Liver (tissue), 3 donors: ENCODE results near the gene OSMR.

Experiments
- EGR1 ChIP-seq, 2 donors: IDR thresholded peaks; 2 replicates each; pipeline ENCODE4 v1.6.1; 2016 to 2018; ENCODE audit warnings: antibody characterized with exemption in 2 of 2, low read depth in 2 of 2
- GABPA ChIP-seq, 2 donors: IDR thresholded peaks in 1 of 2; conservative IDR thresholded peaks in 1 of 2; 2 replicates each; pipeline ENCODE4 v1.6.1; 2016; ENCODE audit warnings: antibody characterized with exemption in 2 of 2, mild to moderate bottlenecking in 1 of 2, moderate library complexity in 1 of 2
- HNF4G ChIP-seq: IDR thresholded peaks from 2 replicates; pipeline ENCODE4 v1.6.1; 2016; ENCODE audit warnings: antibody characterized with exemption
- JUND ChIP-seq, 2 donors: IDR thresholded peaks; 2 replicates each; pipeline ENCODE4 v1.6.1; 2016; ENCODE audit warnings: antibody characterized with exemption in 2 of 2
- RAD21 ChIP-seq, 2 donors: IDR thresholded peaks; 2 replicates each; pipeline ENCODE4 v1.6.1; 2016; ENCODE audit warnings: antibody characterized with exemption in 2 of 2, mild to moderate bottlenecking in 2 of 2
- SP1 ChIP-seq: IDR thresholded peaks from 2 replicates; pipeline ENCODE4 v1.6.1; 2018; ENCODE audit warnings: antibody characterized with exemption, mild to moderate bottlenecking
- TAF1 ChIP-seq: conservative IDR thresholded peaks from 2 replicates; pipeline ENCODE4 v1.6.1; 2016; ENCODE audit warnings: antibody characterized with exemption, mild to moderate bottlenecking
- YY1 ChIP-seq: IDR thresholded peaks from 2 replicates; pipeline ENCODE4 v1.6.1; 2016; ENCODE audit warnings: antibody characterized with exemption, mild to moderate bottlenecking
- TF ChIP-seq, protein P1 (sequence below): fragments of 150-350 bp; IDR thresholded peaks from 2 replicates; pipeline ENCODE4 v1.5.1; 2017; ENCODE audit warnings: improper control_type of control experiment, low read depth, low read length; ENCODE audit not compliant: missing input control
- TF ChIP-seq, protein P2 (sequence below): IDR thresholded peaks from 2 replicates; pipeline ENCODE4 v1.6.1; 2016; ENCODE audit warnings: antibody characterized with exemption
- TF ChIP-seq, protein P3 (sequence below): IDR thresholded peaks from 2 replicates; pipeline ENCODE4 v1.6.1; 2016; ENCODE audit warnings: antibody characterized with exemption
- TF ChIP-seq, protein P4 (sequence below): IDR thresholded peaks from 2 replicates; pipeline ENCODE4 v1.6.1; 2016; ENCODE audit warnings: antibody characterized with exemption, mild to moderate bottlenecking
- TF ChIP-seq, protein P5 (sequence below): IDR thresholded peaks from 2 replicates; pipeline ENCODE4 v1.6.1; 2016; ENCODE audit warnings: antibody characterized with exemption
- donor health status: healthy.
- donor health status: healthy.

DNA sequence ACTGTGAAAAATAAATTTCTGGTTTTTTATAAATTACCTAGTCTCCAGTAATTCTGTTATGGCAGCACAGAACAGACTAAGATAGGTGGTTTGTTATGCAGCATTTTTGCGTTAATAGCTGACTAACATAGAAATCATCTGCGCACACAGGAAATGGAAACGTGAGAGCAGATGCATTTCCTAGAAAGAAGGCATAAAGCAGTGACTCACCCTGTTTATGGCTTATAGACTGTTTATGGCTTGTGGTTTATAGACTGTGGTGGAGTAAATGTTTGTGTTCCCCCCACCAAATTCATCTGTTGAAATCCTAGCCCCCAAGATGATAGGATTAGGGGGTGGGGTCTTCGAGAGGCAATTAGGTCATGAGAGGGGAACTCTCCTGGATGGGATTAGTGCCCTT lies 18.3 kb upstream of the OSMR start:
- TF ChIP-seq, protein P1, sequence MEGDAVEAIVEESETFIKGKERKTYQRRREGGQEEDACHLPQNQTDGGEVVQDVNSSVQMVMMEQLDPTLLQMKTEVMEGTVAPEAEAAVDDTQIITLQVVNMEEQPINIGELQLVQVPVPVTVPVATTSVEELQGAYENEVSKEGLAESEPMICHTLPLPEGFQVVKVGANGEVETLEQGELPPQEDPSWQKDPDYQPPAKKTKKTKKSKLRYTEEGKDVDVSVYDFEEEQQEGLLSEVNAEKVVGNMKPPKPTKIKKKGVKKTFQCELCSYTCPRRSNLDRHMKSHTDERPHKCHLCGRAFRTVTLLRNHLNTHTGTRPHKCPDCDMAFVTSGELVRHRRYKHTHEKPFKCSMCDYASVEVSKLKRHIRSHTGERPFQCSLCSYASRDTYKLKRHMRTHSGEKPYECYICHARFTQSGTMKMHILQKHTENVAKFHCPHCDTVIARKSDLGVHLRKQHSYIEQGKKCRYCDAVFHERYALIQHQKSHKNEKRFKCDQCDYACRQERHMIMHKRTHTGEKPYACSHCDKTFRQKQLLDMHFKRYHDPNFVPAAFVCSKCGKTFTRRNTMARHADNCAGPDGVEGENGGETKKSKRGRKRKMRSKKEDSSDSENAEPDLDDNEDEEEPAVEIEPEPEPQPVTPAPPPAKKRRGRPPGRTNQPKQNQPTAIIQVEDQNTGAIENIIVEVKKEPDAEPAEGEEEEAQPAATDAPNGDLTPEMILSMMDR: no peak
- no peak for TF ChIP-seq RAD21 (IDR thresholded peaks at IDR 0.05)
- TF ChIP-seq TAF1: no peak
- TF ChIP-seq JUND (IDR thresholded peaks at IDR 0.05): no peak
- no peak for TF ChIP-seq SP1
- TF ChIP-seq, protein P2, sequence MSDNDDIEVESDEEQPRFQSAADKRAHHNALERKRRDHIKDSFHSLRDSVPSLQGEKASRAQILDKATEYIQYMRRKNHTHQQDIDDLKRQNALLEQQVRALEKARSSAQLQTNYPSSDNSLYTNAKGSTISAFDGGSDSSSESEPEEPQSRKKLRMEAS: no peak
- TF ChIP-seq, protein P3, sequence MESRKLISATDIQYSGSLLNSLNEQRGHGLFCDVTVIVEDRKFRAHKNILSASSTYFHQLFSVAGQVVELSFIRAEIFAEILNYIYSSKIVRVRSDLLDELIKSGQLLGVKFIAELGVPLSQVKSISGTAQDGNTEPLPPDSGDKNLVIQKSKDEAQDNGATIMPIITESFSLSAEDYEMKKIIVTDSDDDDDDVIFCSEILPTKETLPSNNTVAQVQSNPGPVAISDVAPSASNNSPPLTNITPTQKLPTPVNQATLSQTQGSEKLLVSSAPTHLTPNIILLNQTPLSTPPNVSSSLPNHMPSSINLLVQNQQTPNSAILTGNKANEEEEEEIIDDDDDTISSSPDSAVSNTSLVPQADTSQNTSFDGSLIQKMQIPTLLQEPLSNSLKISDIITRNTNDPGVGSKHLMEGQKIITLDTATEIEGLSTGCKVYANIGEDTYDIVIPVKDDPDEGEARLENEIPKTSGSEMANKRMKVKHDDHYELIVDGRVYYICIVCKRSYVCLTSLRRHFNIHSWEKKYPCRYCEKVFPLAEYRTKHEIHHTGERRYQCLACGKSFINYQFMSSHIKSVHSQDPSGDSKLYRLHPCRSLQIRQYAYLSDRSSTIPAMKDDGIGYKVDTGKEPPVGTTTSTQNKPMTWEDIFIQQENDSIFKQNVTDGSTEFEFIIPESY: no peak
- TF ChIP-seq, protein P4, sequence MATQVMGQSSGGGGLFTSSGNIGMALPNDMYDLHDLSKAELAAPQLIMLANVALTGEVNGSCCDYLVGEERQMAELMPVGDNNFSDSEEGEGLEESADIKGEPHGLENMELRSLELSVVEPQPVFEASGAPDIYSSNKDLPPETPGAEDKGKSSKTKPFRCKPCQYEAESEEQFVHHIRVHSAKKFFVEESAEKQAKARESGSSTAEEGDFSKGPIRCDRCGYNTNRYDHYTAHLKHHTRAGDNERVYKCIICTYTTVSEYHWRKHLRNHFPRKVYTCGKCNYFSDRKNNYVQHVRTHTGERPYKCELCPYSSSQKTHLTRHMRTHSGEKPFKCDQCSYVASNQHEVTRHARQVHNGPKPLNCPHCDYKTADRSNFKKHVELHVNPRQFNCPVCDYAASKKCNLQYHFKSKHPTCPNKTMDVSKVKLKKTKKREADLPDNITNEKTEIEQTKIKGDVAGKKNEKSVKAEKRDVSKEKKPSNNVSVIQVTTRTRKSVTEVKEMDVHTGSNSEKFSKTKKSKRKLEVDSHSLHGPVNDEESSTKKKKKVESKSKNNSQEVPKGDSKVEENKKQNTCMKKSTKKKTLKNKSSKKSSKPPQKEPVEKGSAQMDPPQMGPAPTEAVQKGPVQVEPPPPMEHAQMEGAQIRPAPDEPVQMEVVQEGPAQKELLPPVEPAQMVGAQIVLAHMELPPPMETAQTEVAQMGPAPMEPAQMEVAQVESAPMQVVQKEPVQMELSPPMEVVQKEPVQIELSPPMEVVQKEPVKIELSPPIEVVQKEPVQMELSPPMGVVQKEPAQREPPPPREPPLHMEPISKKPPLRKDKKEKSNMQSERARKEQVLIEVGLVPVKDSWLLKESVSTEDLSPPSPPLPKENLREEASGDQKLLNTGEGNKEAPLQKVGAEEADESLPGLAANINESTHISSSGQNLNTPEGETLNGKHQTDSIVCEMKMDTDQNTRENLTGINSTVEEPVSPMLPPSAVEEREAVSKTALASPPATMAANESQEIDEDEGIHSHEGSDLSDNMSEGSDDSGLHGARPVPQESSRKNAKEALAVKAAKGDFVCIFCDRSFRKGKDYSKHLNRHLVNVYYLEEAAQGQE: no peak
- no peak for TF ChIP-seq EGR1 (IDR thresholded peaks at IDR 0.05; ENCODE audit: low read depth in 2 of 2)
- TF ChIP-seq, protein P5, sequence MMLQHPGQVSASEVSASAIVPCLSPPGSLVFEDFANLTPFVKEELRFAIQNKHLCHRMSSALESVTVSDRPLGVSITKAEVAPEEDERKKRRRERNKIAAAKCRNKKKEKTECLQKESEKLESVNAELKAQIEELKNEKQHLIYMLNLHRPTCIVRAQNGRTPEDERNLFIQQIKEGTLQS: no peak
- no peak for TF ChIP-seq HNF4G
- TF ChIP-seq GABPA (IDR thresholded peaks at IDR 0.05 in 1 of 2, conservative IDR thresholded peaks at IDR 0.05 in 1 of 2): no peak
- no peak for TF ChIP-seq YY1
